Cardiac muscle cell (in vitro differentiated cells and primary cell): ENCODE data around the gene MPC1. TPM values are rescaled to one million over a fixed set of nuclear protein-coding genes. Genes with fewer than 3 reads are reported as not detected.
A peak's percentile ranks its signal among the peaks of the same experiment; 100 is the strongest.
"Not testable (repeated sequence)": the region's sequence is repeated elsewhere in the genome, so short reads cannot be mapped to it uniquely, and the experiment has no call there.

Experiments
- DNase-seq, 2 donors: peaks; one replicate each; pipeline versions ENCODE4 v3.0.0 to v3.0.0-alpha.2; 2010 to 2017; ENCODE audit warnings: low read depth in 1 of 2, low spot score in 1 of 2
- H3K27ac ChIP-seq: fragments of 200-600 bp; sonication (generic); 2 replicates; pipeline ENCODE4 v1.5.1; 2016
- H3K27me3 ChIP-seq: fragments of 200-600 bp; sonication (generic); 2 replicates; pipeline ENCODE4 v1.6.0; 2016; ENCODE audit warnings: control low read depth
- H3K36me3 ChIP-seq: fragments of 200-600 bp; sonication (generic); 2 replicates; pipeline ENCODE4 v1.5.1; 2016; ENCODE audit warnings: control low read depth
- H3K4me1 ChIP-seq: fragments of 200-600 bp; sonication (generic); 2 replicates; pipeline ENCODE4 v1.8.1; 2017; ENCODE audit warnings: low read depth, mild to moderate bottlenecking, mixed run types
- H3K4me3 ChIP-seq: fragments of 200-600 bp; sonication (generic); 2 replicates; pipeline ENCODE4 v1.5.1; 2016; ENCODE audit warnings: mild to moderate bottlenecking
- H3K9me3 ChIP-seq: fragments of 200-600 bp; sonication (generic); 2 replicates; pipeline ENCODE4 v1.5.1; 2017; ENCODE audit warnings: low read depth, mild to moderate bottlenecking, control low read depth
- polyA plus RNA-seq: library from polyadenylated mRNA; unstranded; fragments of >200 nt; fragmentation: Nextera tagmentation; extraction: Ambion mirVana; gene quantifications from 2 replicates; pipeline ENCODE4 v1.2.1, GENCODE V29; 2016
- total RNA-seq: library from RNA; depleted of rRNA; stranded (reverse); fragments of >200 nt; gene quantifications from 2 replicates; pipeline ENCODE4 v1.2.3, GENCODE V29; 2016
- TF ChIP-seq, protein P1 (sequence below): IDR thresholded peaks from 2 replicates; pipeline ENCODE4 v1.5.1; 2012; ENCODE audit warnings: low read depth, mild to moderate bottlenecking, low read length

MPC1 gene
- total and polyA plus RNA-seq, 2 experiments from 2014 or later: 28.5 to 122 TPM

DNA sequence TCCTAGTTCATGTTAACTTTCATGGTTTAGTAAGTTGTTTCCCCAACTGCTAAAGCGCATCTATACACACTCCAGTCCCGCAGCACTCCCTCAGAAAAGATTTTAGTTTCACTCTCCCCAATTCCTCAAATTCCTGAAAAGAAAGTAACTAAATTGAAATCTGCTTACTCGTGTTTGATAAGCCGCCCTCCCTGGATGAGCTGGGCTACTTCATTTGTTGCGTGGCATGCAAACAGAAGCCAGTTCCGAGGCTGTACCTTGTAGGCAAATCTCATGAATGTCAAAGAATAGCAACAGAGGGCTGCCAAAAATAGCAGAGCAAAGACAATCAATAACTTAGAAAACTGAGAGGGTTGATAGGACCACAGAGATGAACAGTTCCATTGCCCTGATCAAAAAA, 16.9 kb downstream of the MPC1 start:
- DNase-seq: no peak
- Histone ChIP-seq H3K27ac (peak overlapping the region; percentile 96), H3K9me3 (no peaks in the 10 kb centered on the region), H3K4me3 (no peak overlapping the region), H3K27me3 (no peaks in the 10 kb centered on the region), H3K36me3 (no peaks in the 10 kb centered on the region), H3K4me1 (peaks cover 21% of the 10 kb centered on the region)
- TF ChIP-seq, protein P1, sequence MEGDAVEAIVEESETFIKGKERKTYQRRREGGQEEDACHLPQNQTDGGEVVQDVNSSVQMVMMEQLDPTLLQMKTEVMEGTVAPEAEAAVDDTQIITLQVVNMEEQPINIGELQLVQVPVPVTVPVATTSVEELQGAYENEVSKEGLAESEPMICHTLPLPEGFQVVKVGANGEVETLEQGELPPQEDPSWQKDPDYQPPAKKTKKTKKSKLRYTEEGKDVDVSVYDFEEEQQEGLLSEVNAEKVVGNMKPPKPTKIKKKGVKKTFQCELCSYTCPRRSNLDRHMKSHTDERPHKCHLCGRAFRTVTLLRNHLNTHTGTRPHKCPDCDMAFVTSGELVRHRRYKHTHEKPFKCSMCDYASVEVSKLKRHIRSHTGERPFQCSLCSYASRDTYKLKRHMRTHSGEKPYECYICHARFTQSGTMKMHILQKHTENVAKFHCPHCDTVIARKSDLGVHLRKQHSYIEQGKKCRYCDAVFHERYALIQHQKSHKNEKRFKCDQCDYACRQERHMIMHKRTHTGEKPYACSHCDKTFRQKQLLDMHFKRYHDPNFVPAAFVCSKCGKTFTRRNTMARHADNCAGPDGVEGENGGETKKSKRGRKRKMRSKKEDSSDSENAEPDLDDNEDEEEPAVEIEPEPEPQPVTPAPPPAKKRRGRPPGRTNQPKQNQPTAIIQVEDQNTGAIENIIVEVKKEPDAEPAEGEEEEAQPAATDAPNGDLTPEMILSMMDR: no peak

DNA sequence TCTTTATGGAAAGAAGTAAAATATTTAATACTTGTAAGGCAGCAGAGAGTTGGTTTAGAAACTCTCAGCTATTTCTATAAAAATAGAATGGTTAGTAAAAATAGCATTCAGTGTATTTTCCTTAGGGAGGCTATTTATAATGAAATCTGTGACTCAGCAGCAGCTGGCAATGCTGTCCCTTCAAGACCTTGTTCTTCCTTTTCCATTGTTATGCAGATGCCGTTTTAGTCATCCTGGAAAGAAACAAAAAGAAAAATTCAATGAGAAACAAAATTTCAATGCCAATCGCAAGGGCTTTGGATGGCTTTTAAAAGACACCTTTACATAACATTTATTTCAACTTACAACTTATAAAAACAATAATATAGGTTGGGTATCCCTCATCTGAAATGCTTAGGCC, 17.5 kb downstream of the MPC1 start:
- peak in 1 of 2 donors; percentile 46 for DNase-seq
- H3K27ac ChIP-seq: peak overlapping the region; percentile 96
- H3K36me3 ChIP-seq: no peaks in the 10 kb centered on the region
- H3K4me1 ChIP-seq: peaks cover 21% of the 10 kb centered on the region
- no peak overlapping the region for H3K4me3 ChIP-seq
- TF ChIP-seq, protein P1: no peak
- no peaks in the 10 kb centered on the region for H3K27me3 ChIP-seq
- no peaks in the 10 kb centered on the region for H3K9me3 ChIP-seq

DNA sequence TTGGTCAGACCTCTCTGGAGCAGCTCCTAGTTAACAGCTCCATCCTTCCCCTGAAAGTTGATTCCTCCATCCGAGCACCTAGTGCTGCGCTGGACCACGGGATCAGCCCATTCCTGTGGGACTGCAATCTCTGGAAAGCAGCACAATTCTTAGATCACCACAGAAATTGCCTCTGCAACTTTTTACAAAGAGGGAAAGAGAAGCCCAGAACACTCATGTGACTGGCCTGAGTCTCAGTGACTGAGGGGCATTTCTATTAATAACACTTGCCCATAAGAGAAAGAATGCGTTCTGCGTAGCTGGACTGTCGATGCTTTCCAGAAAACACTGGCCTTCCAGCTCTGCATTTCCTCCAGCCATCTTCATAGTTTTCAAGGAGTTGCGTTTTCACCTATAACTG, 18.3 kb downstream of the MPC1 start:
- Histone ChIP-seq H3K36me3 (no peaks in the 10 kb centered on the region), H3K27me3 (no peaks in the 10 kb centered on the region), H3K27ac (peak overlapping the region; percentile 96), H3K9me3 (no peaks in the 10 kb centered on the region), H3K4me1 (peaks cover 21% of the 10 kb centered on the region), H3K4me3 (no peak overlapping the region)
- peak in 1 of 2 donors; percentile 76 for DNase-seq
- TF ChIP-seq, protein P1: no peak

DNA sequence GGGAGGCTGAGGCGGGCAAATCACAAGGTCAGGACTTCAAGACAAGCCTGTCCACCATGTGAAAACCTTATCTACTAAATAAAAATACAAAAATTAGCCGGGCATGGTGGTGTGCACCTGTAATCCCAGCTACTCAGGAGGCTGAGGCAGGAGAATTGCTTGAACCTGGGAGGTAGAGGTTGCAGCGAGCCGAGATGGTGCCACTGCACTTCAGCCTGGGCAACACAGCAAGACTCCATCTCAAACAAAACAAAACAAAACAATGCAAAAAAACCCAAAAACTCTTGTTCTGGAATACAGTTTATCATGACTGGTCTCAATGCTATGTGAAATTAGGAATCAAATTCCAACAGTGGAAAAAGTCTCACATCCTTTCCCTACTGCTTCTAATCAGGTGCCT, 20.3 kb downstream of the MPC1 start:
- H3K27me3 ChIP-seq, H3K4me3 ChIP-seq, H3K9me3 ChIP-seq, DNase-seq, H3K36me3 ChIP-seq: not testable (repeated sequence)
- Histone ChIP-seq H3K27ac (peak overlapping the region; percentile 96), H3K4me1 (peaks cover 21% of the 10 kb centered on the region)

DNA sequence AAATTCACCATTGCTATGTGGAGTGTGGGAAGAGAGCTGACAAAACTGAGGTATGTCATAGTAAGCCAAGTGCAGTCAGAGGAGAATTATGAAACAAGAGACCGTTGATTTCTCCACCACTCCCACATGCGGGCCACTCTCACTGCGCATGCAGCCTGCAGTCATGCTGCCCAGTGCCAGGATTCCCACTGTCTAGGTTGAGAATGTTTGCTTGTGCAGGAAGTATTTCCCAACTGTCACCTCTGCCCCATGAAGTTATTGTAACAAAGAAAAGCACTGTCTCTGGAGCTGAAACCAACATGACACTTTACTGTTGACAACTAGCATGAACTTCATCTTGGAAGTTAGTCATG, 21.7 kb downstream of the MPC1 start:
- TF ChIP-seq, protein P1: no peak
- no peaks in the 10 kb centered on the region for H3K27me3 ChIP-seq
- no peak overlapping the region for H3K27ac ChIP-seq
- H3K4me1 ChIP-seq: peaks cover 19% of the 10 kb centered on the region
- peak in 1 of 2 donors; percentile 85 for DNase-seq
- no peaks in the 10 kb centered on the region for H3K36me3 ChIP-seq
- no peak overlapping the region for H3K4me3 ChIP-seq
- no peaks in the 10 kb centered on the region for H3K9me3 ChIP-seq

DNA sequence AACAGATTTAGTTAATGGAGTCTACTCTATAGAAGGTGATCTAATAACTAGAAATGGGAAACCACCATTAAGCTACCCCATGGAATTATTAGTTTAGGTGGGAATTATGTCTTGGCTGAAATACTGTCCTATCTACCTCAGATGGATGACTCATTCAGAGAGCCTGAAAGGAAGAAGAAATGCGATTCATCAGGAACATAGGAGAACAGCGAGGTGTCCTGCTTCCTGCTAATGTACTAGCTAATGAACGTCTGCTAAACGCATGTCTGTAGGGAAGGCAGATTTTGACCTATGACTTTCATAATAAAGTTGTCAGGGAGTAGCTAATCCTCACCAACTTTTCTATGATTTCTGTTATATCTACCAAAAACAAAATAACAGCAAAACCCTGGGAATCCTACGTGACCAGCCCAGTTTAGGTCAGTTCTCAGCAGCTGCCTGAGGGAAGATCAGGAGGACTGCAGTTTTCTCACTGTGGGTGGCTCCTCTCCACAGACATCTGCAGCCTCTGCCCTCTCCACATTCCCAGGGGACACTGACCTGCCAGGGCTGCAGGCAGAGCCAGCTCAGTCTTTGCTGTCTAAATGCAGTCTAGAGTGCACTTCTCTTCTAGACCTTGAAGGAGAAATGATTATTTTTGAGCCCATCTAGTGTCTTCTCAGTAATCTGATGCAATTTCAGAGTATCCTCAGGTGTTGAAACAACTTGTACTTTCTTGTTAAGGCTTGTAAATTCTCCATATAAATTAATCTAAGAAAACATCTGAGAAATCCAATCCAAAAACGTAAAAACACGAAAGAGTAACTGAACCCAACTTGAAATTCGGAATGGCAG, 22.3 kb downstream of the MPC1 start:
- no peaks in the 10 kb centered on the region for H3K36me3 ChIP-seq
- no peak overlapping the region for H3K4me3 ChIP-seq
- H3K4me1 ChIP-seq: peaks cover 13% of the 10 kb centered on the region
- no peak overlapping the region for H3K27ac ChIP-seq
- peak in 1 of 2 donors; percentile 37 for DNase-seq
- TF ChIP-seq, protein P1: no peak
- H3K27me3 ChIP-seq: no peaks in the 10 kb centered on the region
- no peaks in the 10 kb centered on the region for H3K9me3 ChIP-seq
